IMR-90 (cell line): ENCODE measurements around the gene CORO7.

Experiments
- CHD1 ChIP-seq: IDR thresholded peaks from 2 replicates; pipeline ENCODE4 v1.6.1; 2012; ENCODE audit warnings: low read depth, low read length, improper control_type of control experiment
- CTCF ChIP-seq: conservative IDR thresholded peaks from 2 replicates; pipeline ENCODE4 v1.5.1; 2012; ENCODE audit warnings: mild to moderate bottlenecking, low read depth, low read length, improper control_type of control experiment
- ELK1 ChIP-seq: fragments of 150-350 bp; IDR thresholded peaks from 2 replicates; pipeline ENCODE4 v1.6.1; 2016; ENCODE audit warnings: low read depth, mild to moderate bottlenecking, low read length, moderate library complexity, borderline replicate concordance
- MAFK ChIP-seq: IDR thresholded peaks from 2 replicates; pipeline ENCODE4 v1.6.1; 2012; ENCODE audit warnings: low read depth, low read length, improper control_type of control experiment
- POLR2A ChIP-seq: IDR thresholded peaks from 2 replicates; pipeline ENCODE4 v1.6.1; 2012; ENCODE audit warnings: mild to moderate bottlenecking, low read depth, low read length
- RCOR1 ChIP-seq: IDR thresholded peaks from 2 replicates; pipeline ENCODE4 v1.6.1; 2012; ENCODE audit warnings: mild to moderate bottlenecking, low read length, improper control_type of control experiment; ENCODE audit not compliant: insufficient replicate concordance
- USF2 ChIP-seq: fragments of 150-350 bp; IDR thresholded peaks from 2 replicates; pipeline ENCODE4 v1.6.1; 2017; ENCODE audit warnings: mild to moderate bottlenecking, antibody characterized with exemption, low read length, low read depth

- no peak for TF ChIP-seq CTCF
- TF ChIP-seq POLR2A, result no peak
- TF ChIP-seq MAFK, result no peak
- TF ChIP-seq CHD1, result no peak
- no peak for TF ChIP-seq ELK1
- no peak for TF ChIP-seq USF2
- TF ChIP-seq RCOR1, result no peak
Observed at GRCh38 chr16:4354512-4355409, 61.6 kb downstream of the CORO7 start.
